SK-N-SH (cell line): ENCODE results near the gene HINT2. TPM values are rescaled to one million over a fixed set of nuclear protein-coding genes. Genes with fewer than 3 reads are reported as not detected.

Experiments used
- CTCF ChIA-PET: fragments of 300-600, 350-600 bp; formaldehyde crosslinking; extraction: SDS; loops from one replicate; lab custom pipeline; 2021; lab: Yijun Ruan, JAX
- POLR2A ChIA-PET: fragments of 350-600 bp; sonication (Branson Sonifier 250); formaldehyde crosslinking; extraction: SDS; loops from one replicate; lab custom pipeline; 2020; ENCODE audit warnings: antibody characterized with exemption, inconsistent platforms; lab: Yijun Ruan, JAX
- DNase-seq: peaks from one replicate; pipeline ENCODE4 v3.0.0; 2012
- H2AFZ ChIP-seq: fragments of 200-600 bp; sonication (generic); 2 replicates; pipeline ENCODE4 v1.8.1; 2016; ENCODE audit warnings: antibody characterized with exemption, mild to moderate bottlenecking, low read depth
- H3F3A ChIP-seq: fragments of 200-600 bp; sonication (generic); replicated peaks from 2 replicates; pipeline ENCODE3; 2016; ENCODE audit warnings: antibody characterized with exemption, mild to moderate bottlenecking; ENCODE audit not compliant: insufficient read depth
- H3K27ac ChIP-seq, 2 experiments: fragments of 200-500 bp in 1 of 2; fragments of 200-600 bp in 1 of 2; sonication (Bioruptor generic) in 1 of 2; sonication (generic), shearing (Covaris generic) in 1 of 2; 2 replicates each; pipeline versions ENCODE4 v1.5.1 to v1.6.1; 2014 to 2016; ENCODE audit warnings: low read depth in 2 of 2, inconsistent platforms in 1 of 2, low read length in 1 of 2, mild to moderate bottlenecking in 1 of 2, mixed read lengths in 1 of 2
- H3K27me3 ChIP-seq: fragments of 200-600 bp; sonication (generic), shearing (Covaris generic); 2 replicates; pipeline ENCODE4 v1.6.1; 2016; ENCODE audit warnings: mixed run types; ENCODE audit not compliant: insufficient read depth
- H3K36me3 ChIP-seq, 2 experiments: fragments of 200-500 bp in 1 of 2; fragments of 200-600 bp in 1 of 2; sonication (Bioruptor generic) in 1 of 2; sonication (generic) in 1 of 2; replicated peaks in 1 of 2; 2 replicates each; pipeline versions ENCODE3 to v1.5.1; 2014 to 2016; ENCODE audit warnings: low read length in 1 of 2, mild to moderate bottlenecking in 1 of 2; ENCODE audit not compliant: insufficient read depth in 2 of 2, control insufficient read depth in 1 of 2
- H3K4me1 ChIP-seq, 2 experiments: fragments of 200-500 bp in 1 of 2; fragments of 200-600 bp in 1 of 2; sonication (Bioruptor generic) in 1 of 2; sonication (generic), shearing (Covaris generic) in 1 of 2; 2 replicates each; pipeline versions ENCODE4 v1.5.1 to v1.6.1; 2014 to 2016; ENCODE audit warnings: low read depth in 1 of 2, low read length in 1 of 2, mixed run types in 1 of 2; ENCODE audit not compliant: insufficient read depth in 2 of 2, control insufficient read depth in 1 of 2
- H3K4me2 ChIP-seq: fragments of 200-600 bp; sonication (generic), shearing (Covaris generic); 2 replicates; pipeline ENCODE4 v1.6.1; 2017; ENCODE audit warnings: mixed run types
- H3K4me3 ChIP-seq, 2 experiments: fragments of 200-500 bp in 1 of 2; fragments of 200-600 bp in 1 of 2; sonication (Bioruptor generic) in 1 of 2; sonication (generic), shearing (Covaris generic) in 1 of 2; 2 replicates each; pipeline versions ENCODE4 v1.5.1 to v1.8.1; 2014 to 2016; ENCODE audit warnings: low read depth in 2 of 2, inconsistent platforms in 1 of 2, low read length in 1 of 2, mild to moderate bottlenecking in 1 of 2, mixed read lengths in 1 of 2, moderate library complexity in 1 of 2
- H3K79me2 ChIP-seq: fragments of 200-600 bp; sonication (generic); 2 replicates; pipeline ENCODE4 v1.8.1; 2017; ENCODE audit warnings: mild to moderate bottlenecking; ENCODE audit not compliant: insufficient read depth
- H3K9ac ChIP-seq: fragments of 200-600 bp; sonication (generic); 2 replicates; pipeline ENCODE4 v1.6.1; 2017; ENCODE audit warnings: mixed run types
- H3K9me2 ChIP-seq: fragments of 200-600 bp; sonication (generic); 2 replicates; pipeline ENCODE4 v1.6.1; 2017; ENCODE audit warnings: mixed run types
- H3K9me3 ChIP-seq: fragments of 200-600 bp; sonication (generic); 2 replicates; pipeline ENCODE4 v1.6.1; 2017; ENCODE audit warnings: mixed run types, mild to moderate bottlenecking, moderate library complexity
- H4K20me1 ChIP-seq: fragments of 200-600 bp; sonication (generic); 2 replicates; pipeline ENCODE4 v1.6.1; 2017; ENCODE audit warnings: mild to moderate bottlenecking, mixed run types; ENCODE audit not compliant: insufficient read depth
- CHD2 ChIP-seq: fragments of 150-350 bp; IDR thresholded peaks from 2 replicates; pipeline ENCODE4 v1.6.1; 2018; ENCODE audit warnings: low read length; ENCODE audit not compliant: partially characterized antibody
- FOSL2 ChIP-seq: IDR thresholded peaks from 2 replicates; pipeline ENCODE4 v1.4.0; 2012; ENCODE audit warnings: low read depth, mild to moderate bottlenecking, moderate library complexity, borderline replicate concordance
- GATA2 ChIP-seq: sonication (generic); formaldehyde crosslinking; IDR thresholded peaks from 2 replicates; pipeline ENCODE4 v1.5.0; 2020; ENCODE audit warnings: mild to moderate bottlenecking, missing genetic modification reagents
- NFIC ChIP-seq: IDR thresholded peaks from 2 replicates; pipeline ENCODE4 v1.4.0; 2012; ENCODE audit warnings: borderline replicate concordance
- PBX3 ChIP-seq: IDR thresholded peaks from 2 replicates; pipeline ENCODE4; 2012
- RAD21 ChIP-seq: IDR thresholded peaks from 2 replicates; pipeline ENCODE4 v1.6.1; 2012; ENCODE audit warnings: mild to moderate bottlenecking, low read length
- RXRA ChIP-seq: IDR thresholded peaks from 2 replicates; pipeline ENCODE4 v1.4.0; 2012; ENCODE audit warnings: low read depth, mild to moderate bottlenecking, borderline replicate concordance
- SMC3 ChIP-seq: IDR thresholded peaks from 2 replicates; pipeline ENCODE4 v1.6.1; 2012; ENCODE audit warnings: low read depth, low read length, improper control_type of control experiment
- TCF12 ChIP-seq: IDR thresholded peaks from 2 replicates; pipeline ENCODE4 v1.4.0; 2012
- polyA plus RNA-seq, 3 experiments: library from polyadenylated mRNA; depleted of rRNA; stranded (reverse); fragments of >200 nt; gene quantifications; 2 replicates each; pipeline ENCODE4 v1.2.3, GENCODE V29; 2012

Gene HINT2
- polyA plus RNA-seq, 1 of the 3 experiments (the other 2 are of a cell fraction): 57.2 TPM

- TF ChIP-seq CHD2 (no peak), RAD21 (peak; percentile 50), GATA2 (no peak)
Observed at GRCh38 chr9:35826071-35826701, 11.3 kb upstream of the HINT2 start (continued).

- H2AFZ ChIP-seq: no peak overlapping the region
- POLR2A ChIA-PET: no interaction called here
- no peak overlapping the region for H3K4me2 ChIP-seq
- DNase-seq: no peak
- no peak overlapping the region for H3K4me3 ChIP-seq
- H3K9ac ChIP-seq: no peak overlapping the region
- no peaks in the 10 kb centered on the region for H3K36me3 ChIP-seq
- peaks cover 2 to 4% of the 10 kb centered on the region in 2 experiments; a peak in 1 of 4 replicates for H3K4me1 ChIP-seq
- CTCF ChIA-PET: interaction anchor here (1.3 to 1.8 kb wide), 2 partner anchors 33 to 59 kb away, joined by 6 to 11 read pairs; no protein-coding TSS in a partner anchor
- peaks cover 4% of the 10 kb centered on the region for H3F3A ChIP-seq
- H3K9me2 ChIP-seq: no peaks in the 10 kb centered on the region
- TF ChIP-seq SMC3 (no peak), CHD2 (no peak), RXRA (no peak)
- no peak overlapping the region for H3K27ac ChIP-seq
- no peaks in the 10 kb centered on the region for H3K27me3 ChIP-seq
- no peaks in the 10 kb centered on the region for H3K79me2 ChIP-seq
- H3K9me3 ChIP-seq: no peaks in the 10 kb centered on the region
- H4K20me1 ChIP-seq: no peaks in the 10 kb centered on the region
Observed at GRCh38 chr9:35822926-35823325, 8.1 kb upstream of the HINT2 start.

GRCh38 chr9:35820076-35820475 is 5.2 kb upstream of the HINT2 start:
- no peak for TF ChIP-seq CHD2
- peak; percentile 25; the same call in 1 of the 2 replicates for TF ChIP-seq NFIC
- TF ChIP-seq PBX3: peak; percentile 36; the same call in 1 of the 2 replicates
- TF ChIP-seq FOSL2: peak; percentile 7; the same call in 1 of the 2 replicates
- no peak for TF ChIP-seq TCF12
- ChIA-PET POLR2A (no interaction called here), CTCF (interaction anchor here (2.3 kb wide), 1 partner anchor 62 kb away, joined by 9 read pairs; no protein-coding TSS in a partner anchor)
- H3K9ac ChIP-seq: no peak overlapping the region
- no peaks in the 10 kb centered on the region; a peak in 1 of 4 replicates for H3K4me1 ChIP-seq
- H3K4me3 ChIP-seq: no peak overlapping the region
- peaks cover 5% of the 10 kb centered on the region for H3F3A ChIP-seq
- H3K79me2 ChIP-seq: no peaks in the 10 kb centered on the region
- no peak for DNase-seq
- no peaks in the 10 kb centered on the region for H4K20me1 ChIP-seq
- no peaks in the 10 kb centered on the region for H3K36me3 ChIP-seq
- no peaks in the 10 kb centered on the region for H3K9me2 ChIP-seq
- no peaks in the 10 kb centered on the region for H3K9me3 ChIP-seq
- no peaks in the 10 kb centered on the region for H3K27me3 ChIP-seq
- H3K4me2 ChIP-seq: no peak overlapping the region
- no peak overlapping the region; the same call in 1 of the 2 replicates for H2AFZ ChIP-seq
- H3K27ac ChIP-seq: peak overlapping the region in 1 of 2 experiments; percentile 31; a peak in 1 of 4 replicates
